Astrocyte (in vitro differentiated cells and primary cell): ENCODE measurements around the gene PLPP4. TPM values are rescaled to one million over a fixed set of nuclear protein-coding genes. Genes with fewer than 3 reads are reported as not detected.

Source experiments
- DNase-seq: peaks from one replicate; pipeline ENCODE4 v3.0.0-alpha.2; 2010; ENCODE audit warnings: low read depth
- FAIRE-seq: peaks from 2 replicates; lab custom pipeline; 2011; peaks lifted over from hg19 to GRCh38; lab: Jason Lieb, UNC
- H2AFZ ChIP-seq: 2 replicates; pipeline ENCODE4 v1.6.0; 2012; ENCODE audit warnings: low read depth, low read length, inconsistent platforms
- H3K27ac ChIP-seq: 2 replicates; pipeline ENCODE4 v1.5.1; 2011; ENCODE audit warnings: low read depth, low read length, inconsistent platforms
- H3K27me3 ChIP-seq: 2 replicates; pipeline ENCODE4 v1.6.0; 2011; ENCODE audit warnings: low read length, inconsistent platforms; ENCODE audit not compliant: insufficient read depth
- H3K36me3 ChIP-seq: 2 replicates; pipeline ENCODE4 v1.5.1; 2011; ENCODE audit warnings: low read length, inconsistent platforms; ENCODE audit not compliant: insufficient read depth
- H3K4me1 ChIP-seq: 2 replicates; pipeline ENCODE4 v1.5.1; 2011; ENCODE audit warnings: low read length, inconsistent platforms; ENCODE audit not compliant: insufficient read depth
- H3K4me2 ChIP-seq: 2 replicates; pipeline ENCODE4 v1.6.0; 2012; ENCODE audit warnings: low read length, inconsistent platforms
- H3K4me3 ChIP-seq: 2 replicates; pipeline ENCODE4 v1.5.1; 2011; ENCODE audit warnings: low read depth, mild to moderate bottlenecking, low read length, inconsistent platforms; ENCODE audit not compliant: insufficient read depth
- H3K79me2 ChIP-seq: 2 replicates; pipeline ENCODE4 v1.6.0; 2012; ENCODE audit warnings: mild to moderate bottlenecking, low read length, inconsistent platforms; ENCODE audit not compliant: insufficient read depth
- H3K9ac ChIP-seq: 2 replicates; pipeline ENCODE4 v1.6.0; 2012; ENCODE audit warnings: mild to moderate bottlenecking, low read length, inconsistent platforms
- H3K9me3 ChIP-seq: 2 replicates; pipeline ENCODE4 v1.5.1; 2012; ENCODE audit warnings: low read depth, mild to moderate bottlenecking, low read length, inconsistent platforms; ENCODE audit not compliant: insufficient read depth
- H4K20me1 ChIP-seq: 2 replicates; pipeline ENCODE4 v1.6.0; 2012; ENCODE audit warnings: low read length, inconsistent platforms; ENCODE audit not compliant: insufficient read depth
- H3K27ac Mint-ChIP-seq: one replicate; pipeline ENCODE4 v1.8.0; 2021; ENCODE audit warnings: mild to moderate bottlenecking, mixed read lengths; ENCODE audit not compliant: unreplicated experiment
- H3K27me3 Mint-ChIP-seq: one replicate; pipeline ENCODE4 v1.8.0; 2021; ENCODE audit warnings: low read depth, mixed read lengths; ENCODE audit not compliant: unreplicated experiment
- H3K36me3 Mint-ChIP-seq: one replicate; pipeline ENCODE4 v1.8.0; 2021; ENCODE audit warnings: low read depth, mixed read lengths; ENCODE audit not compliant: unreplicated experiment
- H3K4me1 Mint-ChIP-seq: one replicate; pipeline ENCODE4 v1.8.0; 2021; ENCODE audit warnings: low read depth, mixed read lengths; ENCODE audit not compliant: unreplicated experiment
- H3K4me3 Mint-ChIP-seq: one replicate; pipeline ENCODE4 v1.8.0; 2021; ENCODE audit warnings: mild to moderate bottlenecking, moderate library complexity, mixed read lengths; ENCODE audit not compliant: unreplicated experiment
- H3K9me3 Mint-ChIP-seq: one replicate; pipeline ENCODE4 v1.8.0; 2021; ENCODE audit warnings: mild to moderate bottlenecking, mixed read lengths; ENCODE audit not compliant: unreplicated experiment
- CTCF ChIP-seq: IDR thresholded peaks from 2 replicates; pipeline ENCODE4 v1.5.1; 2011; ENCODE audit warnings: low read depth, mild to moderate bottlenecking, inconsistent platforms, low read length, moderate library complexity; ENCODE audit not compliant: insufficient read depth
- EZH2 ChIP-seq: IDR thresholded peaks from 2 replicates; pipeline ENCODE4 v1.6.1; 2012; ENCODE audit warnings: mild to moderate bottlenecking, low read length, inconsistent platforms; ENCODE audit not compliant: insufficient read depth
- total RNA-seq: library from RNA; stranded (reverse); gene quantifications from 2 replicates; pipeline ENCODE4 v1.2.1, GENCODE V29; 2021

Gene PLPP4
- total RNA-seq, 1 donor from 2014 or later: 44.1 TPM

- H3K9me3 ChIP-seq: no peaks in the 10 kb centered on the region
- Mint-ChIP-seq H3K36me3 (peaks cover 12% of the 10 kb centered on the region), H3K27ac (peak overlapping the region; percentile 96), H3K27me3 (peaks cover 3% of the 10 kb centered on the region), H3K4me1 (peaks cover 46% of the 10 kb centered on the region), H3K9me3 (no peaks in the 10 kb centered on the region), H3K4me3 (peak overlapping the region; percentile 58)
- FAIRE-seq (peak; percentile 85), DNase-seq (peak; percentile 75)
- H3K27ac ChIP-seq: peak overlapping the region; percentile 85
- no peak overlapping the region for H3K4me3 ChIP-seq
- peaks cover 67% of the 10 kb centered on the region for H3K79me2 ChIP-seq
- peaks cover 51% of the 10 kb centered on the region for H3K4me1 ChIP-seq
- H3K9ac ChIP-seq: peak overlapping the region; percentile 94
- no peaks in the 10 kb centered on the region for H3K36me3 ChIP-seq
- peaks cover 5% of the 10 kb centered on the region for H4K20me1 ChIP-seq
- H3K27me3 ChIP-seq: no peaks in the 10 kb centered on the region
- peak overlapping the region; percentile 90 for H3K4me2 ChIP-seq
- no peak overlapping the region for H2AFZ ChIP-seq
- TF ChIP-seq CTCF (no peak), EZH2 (no peak)
These were observed 3.2 kb downstream of the PLPP4 start for GRCh38 chr10:120460186-120460585.

GRCh38 chr10:120460776-120461175, 3.7 kb downstream of the PLPP4 start:
- Histone ChIP-seq H4K20me1 (peaks cover 5% of the 10 kb centered on the region), H3K27ac (peak overlapping the region; percentile 85), H3K4me2 (peak overlapping the region; percentile 90), H3K9ac (peak overlapping the region; percentile 94), H3K4me3 (no peak overlapping the region), H3K79me2 (peaks cover 73% of the 10 kb centered on the region), H3K9me3 (no peaks in the 10 kb centered on the region), H3K36me3 (no peaks in the 10 kb centered on the region), H3K27me3 (no peaks in the 10 kb centered on the region), H3K4me1 (peaks cover 51% of the 10 kb centered on the region), H2AFZ (no peak overlapping the region)
- H3K36me3 Mint-ChIP-seq: peaks cover 13% of the 10 kb centered on the region
- H3K9me3 Mint-ChIP-seq: no peaks in the 10 kb centered on the region
- peak overlapping the region; percentile 96 for H3K27ac Mint-ChIP-seq
- peak overlapping the region; percentile 54 for H3K4me3 Mint-ChIP-seq
- no peak for TF ChIP-seq EZH2
- no peak for TF ChIP-seq CTCF
- H3K27me3 Mint-ChIP-seq: peaks cover 2% of the 10 kb centered on the region
- FAIRE-seq: peak; percentile 100
- DNase-seq: peak; percentile 100
- H3K4me1 Mint-ChIP-seq: peaks cover 49% of the 10 kb centered on the region

GRCh38 chr10:120462018-120462682, 5.1 kb downstream of the PLPP4 start:
- FAIRE-seq: no peak
- no peaks in the 10 kb centered on the region for H3K9me3 Mint-ChIP-seq

More at GRCh38 chr10:120462018-120462682, 5.1 kb downstream of the PLPP4 start:
- peaks cover 54% of the 10 kb centered on the region for H3K4me1 Mint-ChIP-seq
- H4K20me1 ChIP-seq: peaks cover 11% of the 10 kb centered on the region
- peak overlapping the region; percentile 90 for H3K4me2 ChIP-seq
- H3K9me3 ChIP-seq: no peaks in the 10 kb centered on the region
- peaks cover 51% of the 10 kb centered on the region for H3K4me1 ChIP-seq
- no peaks in the 10 kb centered on the region for H3K27me3 Mint-ChIP-seq
- H2AFZ ChIP-seq: no peak overlapping the region
- H3K9ac ChIP-seq: no peak overlapping the region
- H3K36me3 ChIP-seq: no peaks in the 10 kb centered on the region
- H3K27ac Mint-ChIP-seq: peak overlapping the region; percentile 96
- H3K79me2 ChIP-seq: peaks cover 84% of the 10 kb centered on the region
- no peak overlapping the region for H3K27ac ChIP-seq
- no peak overlapping the region for H3K4me3 Mint-ChIP-seq
- DNase-seq: no peak
- no peaks in the 10 kb centered on the region for H3K27me3 ChIP-seq
- no peak for TF ChIP-seq CTCF
- TF ChIP-seq EZH2: no peak
- no peak overlapping the region for H3K4me3 ChIP-seq
- peaks cover 13% of the 10 kb centered on the region for H3K36me3 Mint-ChIP-seq
